CD4-positive, CD25-positive, alpha-beta regulatory T cell (primary cell): Measurements from ENCODE around the gene MANEAL. TPM values are rescaled to one million over a fixed set of nuclear protein-coding genes. Genes with fewer than 3 reads are reported as not detected.
"Not testable (repeated sequence)": the region's sequence is repeated elsewhere in the genome, so short reads cannot be mapped to it uniquely, and the experiment has no call there.

ENCODE experiments used
- ATAC-seq, 2 donors: fragments of 150-1000 bp; cut with Tn5 transposase; one replicate each; pipeline ENCODE4 v1.10.0; 2021; ENCODE audit warnings: low read depth in 2 of 2, moderate number of reproducible peaks in 2 of 2, moderate library complexity in 1 of 2
- DNase-seq, 3 donors: peaks; one replicate each; pipeline versions ENCODE4 v3.0.0 to v3.0.0-alpha.2; 2012 to 2022; ENCODE audit warnings: mixed read lengths in 1 of 3
- H3K27ac ChIP-seq: one replicate; pipeline ENCODE4 v1.7.0; 2013; ENCODE audit warnings: mild to moderate bottlenecking, low read length; ENCODE audit not compliant: insufficient read depth, poor library complexity, severe bottlenecking
- H3K27me3 ChIP-seq: one replicate; pipeline ENCODE4 v1.7.0; 2013; ENCODE audit warnings: low read length; ENCODE audit not compliant: control insufficient read depth, insufficient read depth
- H3K36me3 ChIP-seq: one replicate; pipeline ENCODE4 v1.7.0; 2013; ENCODE audit warnings: mild to moderate bottlenecking, low read length, moderate library complexity; ENCODE audit not compliant: control insufficient read depth, insufficient read depth
- H3K4me1 ChIP-seq: 2 replicates; pipeline ENCODE4 v1.7.0; 2013; ENCODE audit warnings: mild to moderate bottlenecking, low read length; ENCODE audit not compliant: insufficient read depth, control insufficient read depth, poor library complexity, severe bottlenecking
- H3K4me3 ChIP-seq: one replicate; pipeline ENCODE4 v1.7.0; 2013; ENCODE audit warnings: low read depth, mild to moderate bottlenecking, low read length, moderate library complexity
- H3K9me3 ChIP-seq, 2 experiments: 1 replicate in 1 of 2; 2 replicates in 1 of 2; pipeline ENCODE4 v1.7.0; 2013; ENCODE audit warnings: low read length in 2 of 2, mild to moderate bottlenecking in 1 of 2, moderate library complexity in 1 of 2; ENCODE audit not compliant: control insufficient read depth in 2 of 2
- H3K27ac Mint-ChIP-seq, 3 donors: one replicate each; pipeline ENCODE4 v1.8.0; 2020 to 2022; ENCODE audit warnings: mild to moderate bottlenecking in 3 of 3, mixed read lengths in 3 of 3, moderate library complexity in 2 of 3
- H3K27me3 Mint-ChIP-seq: one replicate; pipeline ENCODE4 v1.8.0; 2022; ENCODE audit warnings: mild to moderate bottlenecking, mixed read lengths
- H3K36me3 Mint-ChIP-seq: one replicate; pipeline ENCODE4 v1.8.0; 2020; ENCODE audit warnings: mixed read lengths
- H3K4me1 Mint-ChIP-seq, 4 donors: one replicate each; pipeline ENCODE4 v1.8.0; 2020 to 2022; ENCODE audit warnings: mixed read lengths in 4 of 4, mild to moderate bottlenecking in 1 of 4
- H3K4me3 Mint-ChIP-seq, 4 donors: one replicate each; pipeline ENCODE4 v1.8.0; 2020 to 2022; ENCODE audit warnings: mild to moderate bottlenecking in 4 of 4, mixed read lengths in 4 of 4, moderate library complexity in 3 of 4
- H3K9me3 Mint-ChIP-seq, 7 donors: one replicate each; pipeline ENCODE4 v1.8.0; 2020 to 2022; ENCODE audit warnings: mixed read lengths in 7 of 7, mild to moderate bottlenecking in 3 of 7, moderate library complexity in 2 of 7
- polyA plus RNA-seq, 4 donors: library from polyadenylated mRNA; unstranded; fragments of 300-500 nt; fragmentation: Illumina TruSeq; gene quantifications; one replicate each; pipeline ENCODE4 v1.2.3, GENCODE V29; 2021
- total RNA-seq: library from RNA; stranded (reverse); gene quantifications from one replicate; pipeline ENCODE4 v1.2.3, GENCODE V29; 2022

The MANEAL gene
- total and polyA plus RNA-seq, 5 donors from 2014 or later: 0.69 to 2.4 (median 1.4) TPM

DNA sequence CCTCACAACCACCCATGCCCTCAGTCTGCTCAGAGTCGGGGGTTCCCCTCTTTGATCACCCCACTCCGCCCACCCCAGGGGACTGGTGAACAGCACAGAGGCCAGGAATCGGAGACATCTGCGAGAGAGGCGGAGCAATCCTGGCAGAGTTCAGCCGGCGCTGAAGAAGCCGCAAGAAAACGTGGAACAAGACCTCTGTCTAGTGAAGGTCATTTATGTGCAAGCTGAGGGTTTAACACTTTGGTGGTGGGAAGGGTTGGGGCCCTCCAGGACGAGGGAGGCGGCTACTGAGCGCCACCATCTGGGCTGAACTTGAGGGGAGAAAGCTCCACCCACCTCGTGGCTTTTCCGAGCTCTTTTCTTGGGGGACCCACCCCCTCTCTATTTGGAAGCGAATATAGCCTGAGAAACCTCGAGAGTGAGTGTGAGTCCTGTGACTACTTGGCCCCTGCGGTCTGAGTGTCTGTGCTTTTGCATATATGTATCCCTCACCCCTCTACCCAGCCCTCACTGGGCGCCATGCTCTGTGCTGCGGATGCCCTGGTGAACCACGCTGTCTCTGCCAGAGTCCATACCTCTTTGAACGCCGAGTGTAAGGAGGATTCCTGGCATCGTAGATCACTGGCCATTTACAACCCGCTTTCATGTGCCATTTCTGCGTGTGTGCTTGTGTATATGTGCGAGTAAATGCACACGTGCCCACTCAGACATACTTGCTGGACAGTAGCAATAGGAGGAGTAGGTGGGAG is 27.6 kb upstream of the MANEAL start:
- Mint-ChIP-seq H3K4me3 (peak overlapping the region in 1 of 4 donors; percentile 75), H3K9me3 (peaks cover 0 to 3% (median 0%) of the 10 kb centered on the region in 7 donors), H3K27ac (no peak overlapping the region), H3K27me3 (peaks cover 81% of the 10 kb centered on the region), H3K4me1 (peaks cover 0 to 20% (median 1%) of the 10 kb centered on the region in 4 donors), H3K36me3 (no peaks in the 10 kb centered on the region)
- Histone ChIP-seq H3K36me3 (no peaks in the 10 kb centered on the region), H3K4me1 (peaks cover 7% of the 10 kb centered on the region), H3K9me3 (no peaks in the 10 kb centered on the region), H3K4me3 (no peak overlapping the region), H3K27me3 (peaks cover 26% of the 10 kb centered on the region), H3K27ac (no peak overlapping the region)
- DNase-seq (no peak), ATAC-seq (no peak)

DNA sequence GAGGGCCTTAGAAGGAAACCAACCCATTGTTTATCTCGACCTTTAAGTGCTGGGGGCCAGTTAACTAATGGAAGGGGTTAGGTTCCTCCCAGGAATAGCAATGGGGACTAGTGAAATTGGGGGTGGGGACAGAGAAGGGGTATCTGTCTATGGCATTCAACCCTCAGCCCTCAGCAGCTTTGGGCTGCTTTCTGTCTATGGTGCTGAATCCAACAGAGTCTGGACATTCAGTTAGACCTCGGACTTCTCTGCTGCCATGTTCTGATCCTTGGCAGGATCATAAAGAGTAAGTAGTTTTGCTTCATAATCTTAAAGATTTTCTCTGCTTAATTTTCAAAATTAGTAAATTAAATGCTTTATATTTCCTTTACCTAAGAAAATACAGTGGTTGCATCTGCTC is 26.2 kb upstream of the MANEAL start:
- DNase-seq (no peak), ATAC-seq (no peak)
- Histone ChIP-seq H3K4me3 (no peak overlapping the region), H3K27me3 (peaks cover 26% of the 10 kb centered on the region), H3K27ac (no peak overlapping the region), H3K9me3 (no peaks in the 10 kb centered on the region), H3K4me1 (peaks cover 7% of the 10 kb centered on the region), H3K36me3 (no peaks in the 10 kb centered on the region)
- no peak overlapping the region for H3K27ac Mint-ChIP-seq
- peaks cover 0 to 20% (median 1%) of the 10 kb centered on the region in 4 donors for H3K4me1 Mint-ChIP-seq
- H3K4me3 Mint-ChIP-seq: no peak overlapping the region
- peaks cover 0 to 3% (median 0%) of the 10 kb centered on the region in 7 donors for H3K9me3 Mint-ChIP-seq
- no peaks in the 10 kb centered on the region for H3K36me3 Mint-ChIP-seq
- peaks cover 80% of the 10 kb centered on the region for H3K27me3 Mint-ChIP-seq

DNA sequence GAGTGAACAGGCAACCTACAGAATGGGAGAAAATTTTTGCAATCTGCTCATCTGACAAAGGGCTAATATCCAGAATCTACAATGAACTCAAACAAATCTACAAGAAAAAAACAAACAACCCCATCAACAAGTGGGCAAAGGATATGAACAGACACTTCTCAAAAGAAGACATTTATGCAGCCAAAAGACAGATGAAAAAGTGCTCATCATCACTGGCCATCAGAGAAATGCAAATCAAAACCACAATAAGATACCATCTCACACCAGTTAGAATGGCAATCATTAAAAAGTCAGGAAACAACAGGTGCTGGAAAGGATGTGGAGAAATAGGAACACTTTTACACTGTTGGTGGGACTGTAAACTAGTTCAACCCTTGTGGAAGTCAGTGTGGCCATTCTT is 22.2 kb upstream of the MANEAL start:
- not testable (repeated sequence) for H3K36me3 Mint-ChIP-seq, H3K27ac ChIP-seq, H3K4me1 ChIP-seq, H3K9me3 ChIP-seq, H3K36me3 ChIP-seq, H3K4me1 Mint-ChIP-seq, H3K27ac Mint-ChIP-seq, ATAC-seq, H3K4me3 Mint-ChIP-seq, H3K4me3 ChIP-seq, DNase-seq, H3K9me3 Mint-ChIP-seq
- H3K27me3 ChIP-seq: peaks cover 16% of the 10 kb centered on the region
- H3K27me3 Mint-ChIP-seq: peaks cover 63% of the 10 kb centered on the region

DNA sequence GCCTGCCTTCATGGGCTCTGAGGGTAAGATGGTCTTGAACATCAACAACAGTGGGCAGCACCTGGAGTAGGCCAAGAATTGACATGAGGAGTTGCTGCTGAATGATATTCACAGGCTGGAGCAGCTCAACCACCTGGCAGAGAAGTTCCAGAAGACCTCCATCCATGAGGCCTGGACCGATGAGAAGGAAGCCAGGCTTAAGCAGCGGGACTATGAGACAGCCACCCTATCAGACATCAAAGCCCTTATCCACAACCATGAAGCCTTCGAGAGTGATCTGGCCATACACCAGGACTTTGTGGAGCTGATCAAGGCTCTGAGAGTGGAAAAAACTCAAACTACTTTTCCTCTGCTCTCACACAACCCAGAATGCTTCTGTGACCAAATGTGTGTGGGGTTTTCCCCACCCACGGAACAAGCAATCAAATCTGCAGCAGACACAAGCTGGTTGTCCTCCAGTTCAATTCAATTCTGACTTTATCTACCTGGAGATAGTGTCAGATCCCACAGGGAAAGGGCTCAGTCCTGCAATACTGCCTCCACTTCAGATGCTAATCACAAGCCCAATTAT is 16.6 kb upstream of the MANEAL start:
- H3K36me3 ChIP-seq: no peaks in the 10 kb centered on the region
- Mint-ChIP-seq H3K4me1 (peaks cover 0 to 7% (median 0%) of the 10 kb centered on the region in 4 donors), H3K27ac (no peak overlapping the region), H3K4me3 (no peak overlapping the region), H3K36me3 (no peaks in the 10 kb centered on the region), H3K27me3 (peaks cover 30% of the 10 kb centered on the region), H3K9me3 (peaks cover 0 to 4% (median 0%) of the 10 kb centered on the region in 7 donors)
- no peaks in the 10 kb centered on the region for H3K4me1 ChIP-seq
- no peak for DNase-seq
- H3K27ac ChIP-seq: no peak overlapping the region
- no peak overlapping the region for H3K4me3 ChIP-seq
- no peak for ATAC-seq
- no peaks in the 10 kb centered on the region for H3K9me3 ChIP-seq
- no peaks in the 10 kb centered on the region for H3K27me3 ChIP-seq

DNA sequence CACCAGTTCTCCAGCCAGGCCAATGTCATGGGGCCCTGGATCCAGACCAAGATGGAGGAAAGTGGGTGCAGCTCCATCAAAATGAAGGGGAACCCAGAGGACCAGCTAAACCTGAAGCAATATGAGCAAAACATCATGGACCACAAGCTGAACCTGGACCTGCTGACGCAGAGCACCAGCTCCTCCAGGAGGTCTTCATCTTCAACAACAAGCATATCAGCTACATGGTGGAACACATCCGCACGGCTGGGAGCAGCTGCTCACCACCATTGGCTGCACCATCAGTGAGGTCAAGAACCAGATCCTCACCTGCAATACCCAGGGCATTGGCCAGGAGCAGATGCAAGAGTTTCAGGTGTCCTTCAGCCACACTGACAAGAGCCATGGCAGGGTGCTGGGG is 15.0 kb upstream of the MANEAL start:
- Histone ChIP-seq H3K27ac (no peak overlapping the region), H3K4me3 (no peak overlapping the region), H3K4me1 (no peaks in the 10 kb centered on the region), H3K9me3 (no peaks in the 10 kb centered on the region), H3K27me3 (no peaks in the 10 kb centered on the region), H3K36me3 (no peaks in the 10 kb centered on the region)
- Mint-ChIP-seq H3K4me1 (peaks cover 0 to 7% (median 0%) of the 10 kb centered on the region in 4 donors), H3K9me3 (peaks cover 0 to 4% (median 0%) of the 10 kb centered on the region in 7 donors), H3K27ac (peak overlapping the region in 1 of 3 donors; percentile 9), H3K4me3 (no peak overlapping the region), H3K27me3 (peaks cover 22% of the 10 kb centered on the region), H3K36me3 (no peaks in the 10 kb centered on the region)
- DNase-seq: no peak
- ATAC-seq: no peak

DNA sequence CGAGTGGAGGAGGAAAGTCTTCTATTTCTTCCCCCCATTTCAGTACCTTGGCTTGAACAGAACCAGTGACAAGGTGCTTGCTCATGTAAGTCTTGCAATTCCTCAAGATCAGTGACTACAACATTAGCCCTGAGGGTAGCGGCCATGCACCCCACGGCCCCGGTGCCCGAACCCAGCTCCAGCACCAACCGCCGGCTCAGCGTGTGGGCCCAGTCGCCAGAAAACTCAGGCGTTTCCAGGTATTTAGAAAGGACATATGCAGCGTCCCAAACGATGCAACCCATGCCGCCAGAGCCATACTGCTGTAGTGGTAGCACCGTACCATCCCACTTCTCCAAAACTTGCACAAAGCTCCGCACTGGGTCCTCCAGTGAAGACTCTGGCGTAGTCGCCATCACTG is 11.2 kb upstream of the MANEAL start:
- peaks cover 0 to under 1% (median 0%) of the 10 kb centered on the region in 4 donors for H3K4me1 Mint-ChIP-seq
- Histone ChIP-seq H3K27ac (no peak overlapping the region), H3K4me1 (no peaks in the 10 kb centered on the region), H3K36me3 (no peaks in the 10 kb centered on the region), H3K27me3 (no peaks in the 10 kb centered on the region), H3K9me3 (no peaks in the 10 kb centered on the region), H3K4me3 (no peak overlapping the region)
- H3K4me3 Mint-ChIP-seq: no peak overlapping the region
- H3K27ac Mint-ChIP-seq: no peak overlapping the region
- ATAC-seq: no peak
- no peak for DNase-seq
- H3K27me3 Mint-ChIP-seq: peaks cover 26% of the 10 kb centered on the region
- H3K36me3 Mint-ChIP-seq: no peaks in the 10 kb centered on the region
- peaks cover 0 to 4% (median 0%) of the 10 kb centered on the region in 7 donors for H3K9me3 Mint-ChIP-seq

DNA sequence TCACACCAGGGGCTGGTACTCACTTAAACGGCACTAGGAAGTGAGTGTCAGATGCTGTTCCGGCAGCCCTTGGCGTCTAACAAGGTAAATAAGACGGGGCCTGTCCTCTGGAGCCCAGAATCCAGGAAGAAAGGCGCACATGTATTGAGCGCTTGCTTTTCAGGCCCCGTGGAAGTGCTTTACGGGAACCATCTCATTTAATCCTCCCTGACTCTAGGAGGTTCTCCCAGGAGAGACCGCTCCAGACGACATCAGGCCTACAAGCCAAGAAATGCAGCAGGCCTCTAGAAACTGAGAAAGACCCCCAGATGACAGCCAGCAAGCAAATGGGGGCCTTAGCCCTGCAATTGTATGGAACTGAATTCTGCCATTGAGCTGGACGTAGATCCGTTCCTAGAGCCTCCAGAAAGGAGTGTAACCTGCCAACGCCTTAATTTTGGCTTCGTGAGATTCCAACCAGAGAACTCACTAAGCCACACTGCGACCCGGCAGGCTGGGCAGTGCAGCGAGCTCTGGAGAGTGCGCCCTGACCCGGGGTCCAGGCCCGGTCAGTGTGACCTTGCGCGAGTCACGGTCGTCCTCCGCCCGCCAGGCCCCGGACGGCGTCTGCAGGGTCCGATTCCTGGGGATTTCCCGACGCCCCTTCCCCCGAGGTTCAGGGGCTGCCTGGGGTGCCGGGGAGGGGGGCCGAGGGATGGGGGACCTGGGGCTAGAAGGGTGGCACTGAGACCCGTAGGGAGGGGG is 532 bp upstream of the MANEAL start:
- no peak for ATAC-seq
- no peak overlapping the region for H3K4me3 ChIP-seq
- Mint-ChIP-seq H3K36me3 (no peaks in the 10 kb centered on the region), H3K27me3 (peaks cover 46% of the 10 kb centered on the region), H3K27ac (no peak overlapping the region), H3K9me3 (no peaks in the 10 kb centered on the region), H3K4me3 (peak overlapping the region; percentile 42 to 75 (median 61)), H3K4me1 (peaks cover 0 to 18% (median 8%) of the 10 kb centered on the region in 4 donors)
- no peak overlapping the region for H3K27ac ChIP-seq
- H3K9me3 ChIP-seq: no peaks in the 10 kb centered on the region
- H3K4me1 ChIP-seq: peaks cover 9% of the 10 kb centered on the region
- H3K27me3 ChIP-seq: peaks cover 7% of the 10 kb centered on the region
- DNase-seq: no peak
- no peaks in the 10 kb centered on the region for H3K36me3 ChIP-seq
